Left renal pelvis (tissue), 4 donors: Measurements from ENCODE around the gene SLC22A25. TPM values are rescaled to one million over a fixed set of nuclear protein-coding genes. Genes with fewer than 3 reads are reported as not detected.
"Not testable (repeated sequence)": the region's sequence is repeated elsewhere in the genome, so short reads cannot be mapped to it uniquely, and the experiment has no call there.

Experiments used
- DNase-seq, 4 donors: peaks; one replicate each; pipeline ENCODE4 v3.0.0-alpha.2; 2013; ENCODE audit warnings: low read depth in 4 of 4, low spot score in 3 of 4
- polyA plus RNA-seq, 4 donors: library from polyadenylated mRNA; unstranded; fragments of 120-200 nt; gene quantifications; one replicate each; pipeline ENCODE4 v1.2.1, GENCODE V29; 2013; ENCODE audit not compliant: insufficient read length in 4 of 4

The SLC22A25 gene
- polyA plus RNA-seq, result under 1 TPM in 2 of 4 donors, not detected in 2; 0.06 to 0.23 TPM

GRCh38 chr11:63243533-63243932 lies at the start of gene SLC22A25:
Gene SLC22A25, minus strand, starts transcription at chr11:63243599. Its CDS starts 13,947 bp downstream, at chr11:63229652.
- DNase-seq, result no peak

GRCh38 chr11:63290285-63290684 lies 46.9 kb upstream of the SLC22A25 start:
- no peak for DNase-seq

- no peak for DNase-seq
These were observed 46.3 kb upstream of the SLC22A25 start for GRCh38 chr11:63289658-63290057.

GRCh38 chr11:63282579-63282978 lies 39.2 kb upstream of the SLC22A25 start:
- DNase-seq, result no peak

- no peak for DNase-seq
These were observed 37.5 kb upstream of the SLC22A25 start for GRCh38 chr11:63280920-63281319.

GRCh38 chr11:63277345-63277943 lies 34.0 kb upstream of the SLC22A25 start:
- no peak for DNase-seq

- DNase-seq, result no peak
These were observed 31.4 kb upstream of the SLC22A25 start for GRCh38 chr11:63274776-63275175.

GRCh38 chr11:63273685-63274084 lies 30.3 kb upstream of the SLC22A25 start:
- no peak for DNase-seq

GRCh38 chr11:63262547-63262946 lies 19.1 kb upstream of the SLC22A25 start:
- DNase-seq, result no peak

- DNase-seq, result no peak
These were observed 7.9 kb upstream of the SLC22A25 start for GRCh38 chr11:63251312-63251711.

- DNase-seq, result no peak
These were observed 7.0 kb upstream of the SLC22A25 start for GRCh38 chr11:63250162-63251050.

GRCh38 chr11:63248966-63249365 lies 5.6 kb upstream of the SLC22A25 start:
- DNase-seq, result no peak

- not testable (repeated sequence) for DNase-seq
These were observed 4.0 kb upstream of the SLC22A25 start for GRCh38 chr11:63247237-63248002.

GRCh38 chr11:63246045-63246444 lies 2.6 kb upstream of the SLC22A25 start:
- DNase-seq, result no peak

GRCh38 chr11:63244862-63245261 lies 1.5 kb upstream of the SLC22A25 start:
- DNase-seq, result no peak

- DNase-seq, result no peak
These were observed 1.2 kb downstream of the SLC22A25 start for GRCh38 chr11:63242089-63242781.

- no peak for DNase-seq
These were observed 2.5 kb downstream of the SLC22A25 start for GRCh38 chr11:63240791-63241379.

- DNase-seq, result no peak
These were observed 3.3 kb downstream of the SLC22A25 start for GRCh38 chr11:63240098-63240497.

- DNase-seq, result no peak
These were observed 4.1 kb downstream of the SLC22A25 start for GRCh38 chr11:63239254-63239653.

- no peak for DNase-seq
These were observed 6.0 kb downstream of the SLC22A25 start for GRCh38 chr11:63237413-63237812.
